ENCODE measurements around the gene CLINT1. TPM values are rescaled to one million over a fixed set of nuclear protein-coding genes. Genes with fewer than 3 reads are reported as not detected.

Gene CLINT1
- polyA plus RNA-seq, 2 of the 4 experiments (the other 2 are of a cell fraction): 89.7 to 185 TPM

GRCh38 chr5:157764531-157764930, 94.4 kb downstream of the CLINT1 start:
- no peak for ATAC-seq
- ChIA-PET POLR2A (no interaction called here), CTCF (interaction anchor here (0.9 to 7.8 kb wide), 10 partner anchors 9 to 1342 kb away, joined by 3 to 78 read pairs (median 4); partner anchors contain the start of gene LSM11)

GRCh38 chr5:157761690-157762621, 97.0 kb downstream of the CLINT1 start:
- DNase-seq (ENCODE audit: low read depth in 1 of 2, low spot score in 1 of 2) (peak; percentile 67 to 72), ATAC-seq (peak; percentile 94 to 98), FAIRE-seq (peak; percentile 23)
- ChIA-PET POLR2A (no interaction called here), CTCF (interaction anchor here (0.5 to 7.8 kb wide), 38 partner anchors 8 to 1549 kb away, joined by 3 to 78 read pairs (median 4); partner anchors contain the start of genes LSM11 and THG1L)
- Histone ChIP-seq H3K4me3 (no peak overlapping the region), H3K27ac (no peak overlapping the region), H3K9me3 (no peaks in the 10 kb centered on the region), H3K4me1 (no peaks in the 10 kb centered on the region), H3K4me2 (peak overlapping the region; percentile 33; the same call in 1 of the 3 replicates)
- 46% methylated on average over 10 of the region's 10 CpGs for WGBS (ENCODE audit: missing lambda C conversion rate)
- TF ChIP-seq RAD21 (conservative IDR thresholded peaks at IDR 0.05 in 1 of 2, IDR thresholded peaks at IDR 0.05 in 1 of 2): peak; percentile 77 to 82
- no peak for TF ChIP-seq EP300 (IDR thresholded peaks at IDR 0.05)
- no peak for TF ChIP-seq CHD2 (IDR thresholded peaks at IDR 0.05; ENCODE audit: low read length, partially characterized antibody)
- no peak for TF ChIP-seq FOSB (CRISPR knock-in tag; IDR thresholded peaks at IDR 0.05)
- TF ChIP-seq CHD4 (IDR thresholded peaks at IDR 0.05; ENCODE audit: borderline replicate concordance): no peak
- no peak for TF ChIP-seq RNF2 (IDR thresholded peaks at IDR 0.05; ENCODE audit: borderline replicate concordance, low read depth)
- TF ChIP-seq CTCF (IDR thresholded peaks at IDR 0.05): peak; percentile 88
- TF ChIP-seq SMC3 (IDR thresholded peaks at IDR 0.05): peak; percentile 69

More at GRCh38 chr5:157764531-157764930, 94.4 kb downstream of the CLINT1 start:
- FAIRE-seq (no peak), DNase-seq (ENCODE audit: low read depth in 1 of 2, low spot score in 1 of 2) (no peak)
- Histone ChIP-seq H3K9me3 (no peaks in the 10 kb centered on the region), H3K4me2 (no peak overlapping the region), H3K4me1 (0 out of 3 replicates have a peak, but pooled peaks cover 4% of the 10 kb centered on the region), H3K27ac (no peak overlapping the region), H3K4me3 (no peak overlapping the region)
- no peak for TF ChIP-seq PHF8 (IDR thresholded peaks at IDR 0.05; ENCODE audit: borderline replicate concordance, low read depth)
- TF ChIP-seq ZC3H11A (IDR thresholded peaks at IDR 0.05): no peak
- no peak for TF ChIP-seq NR3C1 (IDR thresholded peaks at IDR 0.05)
- no peak for TF ChIP-seq HOXA7 (CRISPR knock-in tag; IDR thresholded peaks at IDR 0.05)
- no peak for TF ChIP-seq RNF2 (IDR thresholded peaks at IDR 0.05; ENCODE audit: borderline replicate concordance, low read depth)
- 96% methylated on average over 6 of the region's 6 CpGs for WGBS (ENCODE audit: missing lambda C conversion rate)

GRCh38 chr5:157758706-157759105, 100.2 kb downstream of the CLINT1 start:
- WGBS (ENCODE audit: missing lambda C conversion rate): 94% methylated on average over 1 of the region's 1 CpG
- no peak for FAIRE-seq
- no peak for DNase-seq (ENCODE audit: low read depth in 1 of 2, low spot score in 1 of 2)

GRCh38 chr5:157756122-157756521, 102.8 kb downstream of the CLINT1 start:
- no peak for DNase-seq (ENCODE audit: low read depth in 1 of 2, low spot score in 1 of 2)
- no peak for ATAC-seq
- no peaks in the 10 kb centered on the region for H3K9me3 ChIP-seq
- CTCF ChIA-PET: interaction anchor here (1.2 kb wide), 1 partner anchor 13 kb away, joined by 5 read pairs; the partner anchor contains the start of gene LSM11
- no peaks in the 10 kb centered on the region for H3K4me1 ChIP-seq
- H3K4me3 ChIP-seq: no peak overlapping the region
- FAIRE-seq: no peak
- 92% methylated on average over 3 of the region's 3 CpGs for WGBS (ENCODE audit: missing lambda C conversion rate)
- H3K27ac ChIP-seq: no peak overlapping the region
- no peak overlapping the region for H3K4me2 ChIP-seq
- TF ChIP-seq NPAS2 (CRISPR knock-in tag; IDR thresholded peaks at IDR 0.05; ENCODE audit: borderline replicate concordance): no peak
- TF ChIP-seq, protein P1, sequence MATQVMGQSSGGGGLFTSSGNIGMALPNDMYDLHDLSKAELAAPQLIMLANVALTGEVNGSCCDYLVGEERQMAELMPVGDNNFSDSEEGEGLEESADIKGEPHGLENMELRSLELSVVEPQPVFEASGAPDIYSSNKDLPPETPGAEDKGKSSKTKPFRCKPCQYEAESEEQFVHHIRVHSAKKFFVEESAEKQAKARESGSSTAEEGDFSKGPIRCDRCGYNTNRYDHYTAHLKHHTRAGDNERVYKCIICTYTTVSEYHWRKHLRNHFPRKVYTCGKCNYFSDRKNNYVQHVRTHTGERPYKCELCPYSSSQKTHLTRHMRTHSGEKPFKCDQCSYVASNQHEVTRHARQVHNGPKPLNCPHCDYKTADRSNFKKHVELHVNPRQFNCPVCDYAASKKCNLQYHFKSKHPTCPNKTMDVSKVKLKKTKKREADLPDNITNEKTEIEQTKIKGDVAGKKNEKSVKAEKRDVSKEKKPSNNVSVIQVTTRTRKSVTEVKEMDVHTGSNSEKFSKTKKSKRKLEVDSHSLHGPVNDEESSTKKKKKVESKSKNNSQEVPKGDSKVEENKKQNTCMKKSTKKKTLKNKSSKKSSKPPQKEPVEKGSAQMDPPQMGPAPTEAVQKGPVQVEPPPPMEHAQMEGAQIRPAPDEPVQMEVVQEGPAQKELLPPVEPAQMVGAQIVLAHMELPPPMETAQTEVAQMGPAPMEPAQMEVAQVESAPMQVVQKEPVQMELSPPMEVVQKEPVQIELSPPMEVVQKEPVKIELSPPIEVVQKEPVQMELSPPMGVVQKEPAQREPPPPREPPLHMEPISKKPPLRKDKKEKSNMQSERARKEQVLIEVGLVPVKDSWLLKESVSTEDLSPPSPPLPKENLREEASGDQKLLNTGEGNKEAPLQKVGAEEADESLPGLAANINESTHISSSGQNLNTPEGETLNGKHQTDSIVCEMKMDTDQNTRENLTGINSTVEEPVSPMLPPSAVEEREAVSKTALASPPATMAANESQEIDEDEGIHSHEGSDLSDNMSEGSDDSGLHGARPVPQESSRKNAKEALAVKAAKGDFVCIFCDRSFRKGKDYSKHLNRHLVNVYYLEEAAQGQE (IDR thresholded peaks at IDR 0.05): no peak
- TF ChIP-seq, protein P2, sequence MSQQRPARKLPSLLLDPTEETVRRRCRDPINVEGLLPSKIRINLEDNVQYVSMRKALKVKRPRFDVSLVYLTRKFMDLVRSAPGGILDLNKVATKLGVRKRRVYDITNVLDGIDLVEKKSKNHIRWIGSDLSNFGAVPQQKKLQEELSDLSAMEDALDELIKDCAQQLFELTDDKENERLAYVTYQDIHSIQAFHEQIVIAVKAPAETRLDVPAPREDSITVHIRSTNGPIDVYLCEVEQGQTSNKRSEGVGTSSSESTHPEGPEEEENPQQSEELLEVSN (IDR thresholded peaks at IDR 0.05; ENCODE audit: borderline replicate concordance, low read depth): no peak
- no peak for TF ChIP-seq POLR2AphosphoS2 (conservative IDR thresholded peaks at IDR 0.05; ENCODE audit: low read length)
- TF ChIP-seq MAFK (IDR thresholded peaks at IDR 0.05; ENCODE audit: partially characterized antibody): no peak
- TF ChIP-seq SMC3 (IDR thresholded peaks at IDR 0.05): no peak
- no peak for TF ChIP-seq HDAC2 (IDR thresholded peaks at IDR 0.05)
- no peak for TF ChIP-seq HOXA7 (CRISPR knock-in tag; IDR thresholded peaks at IDR 0.05)
- no peak for TF ChIP-seq HOXB13 (CRISPR knock-in tag; IDR thresholded peaks at IDR 0.05; ENCODE audit: low read depth)
- POLR2A ChIA-PET: no interaction called here

More at GRCh38 chr5:157758706-157759105, 100.2 kb downstream of the CLINT1 start:
- TF ChIP-seq ZNF302 (CRISPR knock-in tag; IDR thresholded peaks at IDR 0.05): no peak
- no peak for TF ChIP-seq TFCP2L1 (CRISPR knock-in tag; IDR thresholded peaks at IDR 0.05)
- ChIA-PET POLR2A (no interaction called here), CTCF (interaction anchor here (0.7 to 7.8 kb wide), 4 partner anchors 9 to 1348 kb away, joined by 3 to 78 read pairs (median 16); partner anchors contain the start of gene LSM11)
- Histone ChIP-seq H3K4me3 (no peak overlapping the region), H3K27ac (no peak overlapping the region), H3K9me3 (no peaks in the 10 kb centered on the region), H3K4me2 (no peak overlapping the region), H3K4me1 (no peaks in the 10 kb centered on the region)
- ATAC-seq: no peak
